Eye (tissue), 1 donor: Measurements from ENCODE around the gene RMDN3.

Experiments
- DNase-seq: peaks from one replicate; pipeline ENCODE4 v3.0.0-alpha.2; 2015

Gene RMDN3

GRCh38 chr15:40746916-40747418 lies 8.1 kb downstream of the RMDN3 start:
- no peak for DNase-seq

GRCh38 chr15:40744815-40745152 lies 10.3 kb downstream of the RMDN3 start:
- peak; percentile 13 for DNase-seq

GRCh38 chr15:40743921-40744814 lies 10.9 kb downstream of the RMDN3 start:
- DNase-seq = peak; percentile 16

- no peak for DNase-seq
Measured at GRCh38 chr15:40743485-40743901, 11.6 kb downstream of the RMDN3 start.

- no peak for DNase-seq
Measured at GRCh38 chr15:40739854-40740253, 15.2 kb downstream of the RMDN3 start.

- DNase-seq = no peak
Measured at GRCh38 chr15:40739047-40739446, 16.0 kb downstream of the RMDN3 start.

- DNase-seq = no peak
Measured at GRCh38 chr15:40737048-40737447, 18.0 kb downstream of the RMDN3 start.

- no peak for DNase-seq
Measured at GRCh38 chr15:40736575-40736974, 18.5 kb downstream of the RMDN3 start.

- DNase-seq = no peak
Measured at GRCh38 chr15:40731034-40731433, 24.0 kb downstream of the RMDN3 start.

- no peak for DNase-seq
Measured at GRCh38 chr15:40723919-40724318, 31.1 kb downstream of the RMDN3 start.

GRCh38 chr15:40722934-40723333 lies 32.1 kb downstream of the RMDN3 start:
- DNase-seq = no peak

GRCh38 chr15:40722354-40722753 lies 32.7 kb downstream of the RMDN3 start:
- no peak for DNase-seq

GRCh38 chr15:40721701-40722100 lies 33.4 kb downstream of the RMDN3 start:
- DNase-seq = no peak

GRCh38 chr15:40716165-40716564 lies 38.9 kb downstream of the RMDN3 start:
- DNase-seq = no peak

GRCh38 chr15:40714144-40714543 lies 40.9 kb downstream of the RMDN3 start:
- DNase-seq = no peak

GRCh38 chr15:40706121-40706520 lies 48.9 kb downstream of the RMDN3 start:
- no peak for DNase-seq

- no peak for DNase-seq
Measured at GRCh38 chr15:40702077-40702476, 53.0 kb downstream of the RMDN3 start.

- DNase-seq = no peak
Measured at GRCh38 chr15:40697916-40698315, 57.1 kb downstream of the RMDN3 start.

- no peak for DNase-seq
Measured at GRCh38 chr15:40696228-40696627, 58.8 kb downstream of the RMDN3 start.

GRCh38 chr15:40695469-40695890 lies 59.6 kb downstream of the RMDN3 start:
- peak; percentile 47 for DNase-seq

GRCh38 chr15:40694688-40695468 lies 60.2 kb downstream of the RMDN3 start, which contains the start of gene RAD51:
RAD51 (plus strand) TSS chr15:40695174; CDS start chr15:40698759, 3,585 bp downstream.
- peak; percentile 98 for DNase-seq

- DNase-seq = no peak
Measured at GRCh38 chr15:40693904-40694687, 61.0 kb downstream of the RMDN3 start.

- no peak for DNase-seq
Measured at GRCh38 chr15:40691737-40692136, 63.3 kb downstream of the RMDN3 start.
